H1 (cell line): ENCODE measurements around the gene ARHGAP25. TPM values are rescaled to one million over a fixed set of nuclear protein-coding genes. Genes with fewer than 3 reads are reported as not detected.

Experiments used
- ATF2 ChIP-seq: IDR thresholded peaks from 2 replicates; pipeline ENCODE4 v1.6.1; 2012; ENCODE audit warnings: low read length, inconsistent platforms
- CHD2 ChIP-seq: IDR thresholded peaks from 2 replicates; pipeline ENCODE4 v1.6.1; 2012; ENCODE audit warnings: low read length, improper control_type of control experiment
- KDM4A ChIP-seq: IDR thresholded peaks from one replicate; pipeline ENCODE4 v1.7.1; 2012; ENCODE audit warnings: low read depth, mild to moderate bottlenecking, moderate library complexity, low read length, inconsistent platforms; ENCODE audit not compliant: severe bottlenecking
- SP1 ChIP-seq: IDR thresholded peaks from 2 replicates; pipeline ENCODE4 v1.6.1; 2011; ENCODE audit warnings: low read depth, low read length
- SP4 ChIP-seq: IDR thresholded peaks from 2 replicates; pipeline ENCODE4 v1.6.1; 2012; ENCODE audit warnings: low read length, inconsistent platforms
- TAF1 ChIP-seq: IDR thresholded peaks from 2 replicates; pipeline ENCODE4 v1.6.1; 2011; ENCODE audit warnings: mild to moderate bottlenecking, low read depth, low read length
- USF2 ChIP-seq: IDR thresholded peaks from 2 replicates; pipeline ENCODE4 v1.6.1; 2011; ENCODE audit warnings: low read length, improper control_type of control experiment
- polyA plus RNA-seq, 7 experiments: library from polyadenylated mRNA; depleted of rRNA in 3 of 7; stranded (reverse) in 5 of 7; unstranded in 2 of 7; fragments of >200 nt in 5 of 7; fragments of 200-250 nt in 2 of 7; gene quantifications; 1 replicate in 5 of 7; 2 replicates in 1 of 7; 4 replicates in 1 of 7; pipeline versions ENCODE4 v1.2.1 to v1.2.3, GENCODE V29; 2011 to 2013; ENCODE audit warnings: missing spikeins in 2 of 7, mixed read lengths in 2 of 7
- total RNA-seq: library from RNA; stranded (reverse); fragmentation: NEBNext Ultra II Directional; extraction: Animal tissue kit (Norgen Biotek cat#: 25700); gene quantifications from 2 replicates; pipeline ENCODE4 v1.2.1, GENCODE V29; 2021

The ARHGAP25 gene
- total and polyA plus RNA-seq, 2 of the 8 experiments (the other 6 are each of a cell fraction or from before 2014, with no cell fraction given), result 1.00 to 1.2 TPM

- TF ChIP-seq SP4 (no peak), ATF2 (no peak), KDM4A (no peak), SP1 (no peak), CHD2 (no peak), TAF1 (no peak), USF2 (no peak)
Observed at GRCh38 chr2:68799140-68800026, 64.8 kb downstream of the ARHGAP25 start (continued).
